Keratinocyte (primary cell): ENCODE results near the gene PYCR2. TPM values are rescaled to one million over a fixed set of nuclear protein-coding genes. Genes with fewer than 3 reads are reported as not detected.

ENCODE experiments used
- DNase-seq: peaks from one replicate; pipeline ENCODE4 v3.0.0-alpha.2; 2011; ENCODE audit warnings: low read depth, missing footprints, low spot score
- FAIRE-seq: peaks from 2 replicates; lab custom pipeline; 2011; peaks lifted over from hg19 to GRCh38; lab: Jason Lieb, UNC
- H2AFZ ChIP-seq: 2 replicates; pipeline ENCODE4 v1.6.0; 2012; ENCODE audit warnings: low read length, control low read depth, inconsistent platforms; ENCODE audit not compliant: control insufficient read depth
- H3K27ac ChIP-seq: 2 replicates; pipeline ENCODE4 v1.5.1; 2011; ENCODE audit warnings: low read length; ENCODE audit not compliant: control insufficient read depth, insufficient read depth
- H3K27me3 ChIP-seq: 3 replicates; pipeline ENCODE4 v1.6.0; 2011; ENCODE audit warnings: low read length; ENCODE audit not compliant: control insufficient read depth, insufficient read depth; ENCODE audit errors: extremely low read depth
- H3K36me3 ChIP-seq, 2 experiments: 2 replicates in 1 of 2; 3 replicates in 1 of 2; pipeline ENCODE4 v1.5.1; 2011; ENCODE audit warnings: low read length in 2 of 2, mild to moderate bottlenecking in 1 of 2; ENCODE audit not compliant: control insufficient read depth in 2 of 2, insufficient read depth in 2 of 2; ENCODE audit errors: extremely low read depth in 1 of 2
- H3K4me1 ChIP-seq: 3 replicates; pipeline ENCODE4 v1.5.1; 2011; ENCODE audit warnings: low read length; ENCODE audit not compliant: control insufficient read depth, insufficient read depth; ENCODE audit errors: extremely low read depth
- H3K4me2 ChIP-seq: 3 replicates; pipeline ENCODE4 v1.6.0; 2011; ENCODE audit warnings: low read depth, low read length; ENCODE audit not compliant: control insufficient read depth, insufficient read depth; ENCODE audit errors: extremely low read depth
- H3K4me3 ChIP-seq, 3 experiments: fragments of 200-600 bp in 1 of 3; sonication (generic) in 1 of 3; 2 replicates in 2 of 3; 3 replicates in 1 of 3; pipeline ENCODE4 v1.5.1; 2011 to 2016; ENCODE audit warnings: low read length in 3 of 3, mild to moderate bottlenecking in 3 of 3, control low read depth in 2 of 3, inconsistent platforms in 1 of 3, low read depth in 1 of 3, mixed read lengths in 1 of 3, mixed run types in 1 of 3, moderate library complexity in 1 of 3; ENCODE audit not compliant: control insufficient read depth in 2 of 3, insufficient read depth in 2 of 3; ENCODE audit errors: extremely low read depth in 1 of 3
- H3K79me2 ChIP-seq: 2 replicates; pipeline ENCODE4 v1.6.0; 2012; ENCODE audit warnings: low read length; ENCODE audit not compliant: control insufficient read depth, insufficient read depth
- H3K9ac ChIP-seq: 3 replicates; pipeline ENCODE4 v1.6.0; 2011; ENCODE audit warnings: low read length; ENCODE audit not compliant: control insufficient read depth, insufficient read depth; ENCODE audit errors: extremely low read depth
- H3K9me1 ChIP-seq: 3 replicates; pipeline ENCODE4 v1.6.0; 2011; ENCODE audit warnings: low read length; ENCODE audit not compliant: control insufficient read depth, insufficient read depth; ENCODE audit errors: extremely low read depth
- H3K9me3 ChIP-seq: 2 replicates; pipeline ENCODE4 v1.5.1; 2012; ENCODE audit warnings: low read depth, low read length; ENCODE audit not compliant: control insufficient read depth
- H4K20me1 ChIP-seq: 3 replicates; pipeline ENCODE4 v1.6.0; 2011; ENCODE audit warnings: low read length; ENCODE audit not compliant: control insufficient read depth, insufficient read depth; ENCODE audit errors: extremely low read depth
- EZH2 ChIP-seq: IDR thresholded peaks from one replicate; pipeline ENCODE4 v1.6.1; 2012; ENCODE audit warnings: inconsistent platforms, mild to moderate bottlenecking, low read length, moderate library complexity
- dilution Hi-C: fragments of 300-500 bp; cut with MboI; formaldehyde crosslinking; loops from one replicate; pipeline ENCODE4 v1.7.0; 2020; ENCODE audit warnings: low sequenced_read_pairs; ENCODE audit not compliant: extremely low pct_ligation_motif_present
- polyA plus RNA-seq, 5 experiments: library from polyadenylated mRNA; depleted of rRNA in 3 of 5; stranded (reverse) in 3 of 5; stranded (forward) in 1 of 5; unstranded in 1 of 5; fragments of >200 nt; gene quantifications; 1 replicate in 1 of 5; 2 replicates in 3 of 5; 3 replicates in 1 of 5; pipeline versions ENCODE4 v1.2.1 to v1.2.3, GENCODE V29; 2011 to 2012; ENCODE audit warnings: missing spikeins in 2 of 5, low read depth in 1 of 5, low replicate concordance in 1 of 5
- TF ChIP-seq, protein P1 (sequence below), 3 experiments: IDR thresholded peaks in 1 of 3; conservative IDR thresholded peaks in 1 of 3; optimal IDR thresholded peaks in 1 of 3; 2 replicates in 2 of 3; 3 replicates in 1 of 3; pipeline versions ENCODE3 to v1.5.1; 2011; ENCODE audit warnings: low read length in 3 of 3, mild to moderate bottlenecking in 3 of 3, moderate library complexity in 2 of 3, control low read depth in 1 of 3, inconsistent platforms in 1 of 3; ENCODE audit not compliant: insufficient read depth in 2 of 3; ENCODE audit errors: extremely low read depth in 1 of 3

The PYCR2 gene
- polyA plus RNA-seq, 1 donor (not counting 4 experiments of a cell fraction or from before 2014, with no cell fraction given) = 45.5 TPM

DNA sequence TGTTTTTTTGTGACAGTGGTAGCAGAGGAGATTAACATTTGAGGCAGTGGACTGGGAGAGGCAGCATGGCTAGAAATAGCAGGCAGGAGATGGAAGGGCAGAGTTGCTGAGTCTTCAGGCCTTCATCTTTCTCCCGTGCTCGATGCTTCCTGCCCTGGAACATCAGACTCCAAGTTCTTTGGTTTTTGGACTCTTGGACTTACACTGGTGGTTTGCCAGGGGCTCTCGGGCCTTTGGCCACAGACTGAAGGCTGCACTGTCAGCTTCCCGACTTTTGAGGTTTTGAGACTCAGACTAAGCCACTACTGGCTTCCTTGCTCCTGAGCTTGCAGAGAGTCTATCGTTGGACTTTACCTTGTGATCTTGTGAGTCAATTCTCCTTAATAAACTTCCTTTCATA is 41.2 kb upstream of the PYCR2 start:
- Histone ChIP-seq H3K4me3 (no peak overlapping the region), H3K36me3 (no peaks in the 10 kb centered on the region), H4K20me1 (no peaks in the 10 kb centered on the region), H3K27ac (no peak overlapping the region), H3K79me2 (no peaks in the 10 kb centered on the region), H3K4me2 (no peak overlapping the region), H3K4me1 (no peaks in the 10 kb centered on the region), H3K9me3 (no peaks in the 10 kb centered on the region), H3K9ac (no peak overlapping the region), H2AFZ (no peak overlapping the region), H3K27me3 (peaks cover 5% of the 10 kb centered on the region), H3K9me1 (no peaks in the 10 kb centered on the region)
- TF ChIP-seq, protein P1, sequence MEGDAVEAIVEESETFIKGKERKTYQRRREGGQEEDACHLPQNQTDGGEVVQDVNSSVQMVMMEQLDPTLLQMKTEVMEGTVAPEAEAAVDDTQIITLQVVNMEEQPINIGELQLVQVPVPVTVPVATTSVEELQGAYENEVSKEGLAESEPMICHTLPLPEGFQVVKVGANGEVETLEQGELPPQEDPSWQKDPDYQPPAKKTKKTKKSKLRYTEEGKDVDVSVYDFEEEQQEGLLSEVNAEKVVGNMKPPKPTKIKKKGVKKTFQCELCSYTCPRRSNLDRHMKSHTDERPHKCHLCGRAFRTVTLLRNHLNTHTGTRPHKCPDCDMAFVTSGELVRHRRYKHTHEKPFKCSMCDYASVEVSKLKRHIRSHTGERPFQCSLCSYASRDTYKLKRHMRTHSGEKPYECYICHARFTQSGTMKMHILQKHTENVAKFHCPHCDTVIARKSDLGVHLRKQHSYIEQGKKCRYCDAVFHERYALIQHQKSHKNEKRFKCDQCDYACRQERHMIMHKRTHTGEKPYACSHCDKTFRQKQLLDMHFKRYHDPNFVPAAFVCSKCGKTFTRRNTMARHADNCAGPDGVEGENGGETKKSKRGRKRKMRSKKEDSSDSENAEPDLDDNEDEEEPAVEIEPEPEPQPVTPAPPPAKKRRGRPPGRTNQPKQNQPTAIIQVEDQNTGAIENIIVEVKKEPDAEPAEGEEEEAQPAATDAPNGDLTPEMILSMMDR (optimal IDR thresholded peaks at IDR 0.05 in 1 of 3, IDR thresholded peaks at IDR 0.05 in 1 of 3, conservative IDR thresholded peaks at IDR 0.05 in 1 of 3; ENCODE audit: extremely low read depth in 1 of 3, insufficient read depth in 2 of 3, low read length in 3 of 3) = no peak
- no peak for TF ChIP-seq EZH2
- FAIRE-seq = no peak
- no peak for DNase-seq
- dilution Hi-C loops = no loop called here

DNA sequence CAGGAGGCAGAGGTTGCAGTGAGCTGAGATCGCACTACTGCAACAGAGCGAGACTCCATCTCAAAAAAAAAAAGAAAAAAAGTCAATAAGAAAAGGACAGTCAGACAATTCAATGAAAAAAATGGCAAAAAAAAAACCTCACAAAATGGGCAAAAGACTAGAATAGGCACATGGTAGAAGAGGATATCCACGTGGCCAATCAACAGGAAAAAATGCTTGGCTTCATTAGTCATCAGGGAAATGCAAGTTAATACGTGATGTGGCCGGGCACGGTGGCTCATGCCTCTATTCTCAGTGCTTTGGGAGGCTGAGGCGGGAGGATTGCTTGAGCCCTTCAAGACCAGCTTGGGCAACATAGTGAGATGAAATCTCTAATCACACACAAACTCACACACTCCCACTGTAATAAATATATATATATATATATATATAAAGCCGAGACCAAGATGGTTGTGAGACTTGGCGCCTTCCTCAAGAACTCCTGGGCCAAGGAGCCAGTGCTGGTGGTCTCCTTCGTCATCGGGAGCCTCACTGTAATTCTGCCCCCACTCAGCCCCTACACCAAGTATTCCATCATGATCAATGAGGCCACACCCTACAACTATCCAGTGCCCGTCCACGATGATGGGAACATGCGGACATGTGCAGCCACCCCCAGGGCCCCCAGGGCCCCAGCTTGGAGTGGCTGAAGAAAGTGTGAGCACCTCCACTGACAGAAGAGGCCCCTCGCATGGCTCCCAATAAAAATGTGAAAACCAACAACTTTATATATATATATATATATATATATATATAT is 39.9 kb upstream of the PYCR2 start:
- Histone ChIP-seq H3K79me2 (no peaks in the 10 kb centered on the region), H3K9me1 (no peaks in the 10 kb centered on the region), H3K4me2 (no peak overlapping the region), H3K27me3 (peaks cover 5% of the 10 kb centered on the region), H3K27ac (no peak overlapping the region), H3K4me1 (no peaks in the 10 kb centered on the region), H4K20me1 (no peaks in the 10 kb centered on the region), H3K9me3 (no peaks in the 10 kb centered on the region), H3K4me3 (no peak overlapping the region), H3K9ac (no peak overlapping the region), H3K36me3 (no peaks in the 10 kb centered on the region), H2AFZ (no peak overlapping the region)
- dilution Hi-C loops = no loop called here
- DNase-seq (peak; percentile 44), FAIRE-seq (peak; percentile 90)
- no peak for TF ChIP-seq EZH2
- TF ChIP-seq, protein P1 (optimal IDR thresholded peaks at IDR 0.05 in 1 of 3, IDR thresholded peaks at IDR 0.05 in 1 of 3, conservative IDR thresholded peaks at IDR 0.05 in 1 of 3; ENCODE audit: extremely low read depth in 1 of 3, insufficient read depth in 2 of 3, low read length in 3 of 3) = no peak
